HUES6 (cell line): ENCODE measurements around the gene PLEKHS1.
"Not testable (repeated sequence)": the region's sequence is repeated elsewhere in the genome, so short reads cannot be mapped to it uniquely, and the experiment has no call there.

ENCODE experiments used
- H3K27ac ChIP-seq: 2 replicates; pipeline ENCODE4 v1.7.0; 2013; ENCODE audit warnings: low read depth, mild to moderate bottlenecking, low read length, inconsistent platforms
- H3K27me3 ChIP-seq: 2 replicates; pipeline ENCODE4 v1.6.1; 2013; ENCODE audit warnings: low read length; ENCODE audit not compliant: control insufficient read depth, insufficient read depth
- H3K36me3 ChIP-seq: 2 replicates; pipeline ENCODE4 v1.6.1; 2013; ENCODE audit warnings: low read length; ENCODE audit not compliant: control insufficient read depth, insufficient read depth
- H3K4me1 ChIP-seq: 2 replicates; pipeline ENCODE4 v1.6.1; 2013; ENCODE audit warnings: low read length; ENCODE audit not compliant: control insufficient read depth, insufficient read depth
- H3K4me3 ChIP-seq: 2 replicates; pipeline ENCODE4 v1.5.1; 2013; ENCODE audit warnings: low read depth, low read length
- H3K9ac ChIP-seq: one replicate; pipeline ENCODE4 v1.6.1; 2013; ENCODE audit warnings: mild to moderate bottlenecking, low read length
- H3K9me3 ChIP-seq: 2 replicates; pipeline ENCODE4 v1.6.1; 2013; ENCODE audit warnings: low read depth, low read length; ENCODE audit not compliant: control insufficient read depth, insufficient read depth

Gene PLEKHS1

DNA sequence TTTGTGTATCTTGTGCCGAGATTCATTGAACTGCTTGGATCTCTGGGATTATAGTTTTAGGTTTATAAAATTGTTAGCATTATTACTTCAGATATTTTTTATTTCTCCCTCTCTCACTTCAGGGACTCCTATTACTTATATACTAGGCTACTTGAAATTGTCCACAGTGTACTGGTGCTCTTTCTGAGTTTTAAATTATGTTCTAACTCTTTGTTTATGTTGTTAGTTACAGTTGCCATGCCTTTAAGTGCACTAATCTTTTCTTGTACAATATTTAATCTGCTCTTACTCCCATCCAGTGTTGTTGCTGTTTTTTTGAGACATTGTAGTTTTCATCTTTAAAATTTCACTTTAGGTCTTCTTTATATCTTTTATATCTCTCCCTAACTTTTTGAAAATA, 13.1 kb downstream of the PLEKHS1 start:
- no peaks in the 10 kb centered on the region for H3K27me3 ChIP-seq
- peaks cover 6% of the 10 kb centered on the region for H3K9me3 ChIP-seq
- no peaks in the 10 kb centered on the region for H3K36me3 ChIP-seq
- no peak overlapping the region for H3K27ac ChIP-seq
- H3K4me1 ChIP-seq, result no peaks in the 10 kb centered on the region
- no peak overlapping the region for H3K9ac ChIP-seq
- no peak overlapping the region for H3K4me3 ChIP-seq

DNA sequence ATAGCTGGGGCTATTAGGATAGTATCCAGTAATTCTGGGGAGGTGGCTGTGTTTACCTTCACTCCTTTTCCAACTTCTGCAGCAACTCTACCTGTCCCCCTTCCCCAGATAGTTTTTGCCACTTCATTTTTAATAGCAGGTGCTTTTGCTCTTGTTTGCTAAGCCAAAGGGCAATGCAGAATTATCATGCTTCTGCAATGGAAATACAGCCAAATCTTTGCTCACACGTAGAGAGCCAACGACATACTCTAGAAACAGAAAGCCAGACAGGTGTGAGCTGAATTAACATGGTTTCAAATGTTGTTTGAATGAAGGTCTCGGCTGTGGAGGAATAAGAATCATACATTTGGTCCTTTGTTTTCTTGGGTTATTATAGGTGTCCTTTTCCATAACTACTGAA, 14.4 kb downstream of the PLEKHS1 start:
- peaks cover 6% of the 10 kb centered on the region for H3K9me3 ChIP-seq
- H3K4me3 ChIP-seq, result no peak overlapping the region
- no peaks in the 10 kb centered on the region for H3K4me1 ChIP-seq
- H3K27me3 ChIP-seq, result no peaks in the 10 kb centered on the region; the same call in 1 of the 2 replicates
- H3K9ac ChIP-seq, result no peak overlapping the region
- no peaks in the 10 kb centered on the region for H3K36me3 ChIP-seq
- H3K27ac ChIP-seq, result no peak overlapping the region

DNA sequence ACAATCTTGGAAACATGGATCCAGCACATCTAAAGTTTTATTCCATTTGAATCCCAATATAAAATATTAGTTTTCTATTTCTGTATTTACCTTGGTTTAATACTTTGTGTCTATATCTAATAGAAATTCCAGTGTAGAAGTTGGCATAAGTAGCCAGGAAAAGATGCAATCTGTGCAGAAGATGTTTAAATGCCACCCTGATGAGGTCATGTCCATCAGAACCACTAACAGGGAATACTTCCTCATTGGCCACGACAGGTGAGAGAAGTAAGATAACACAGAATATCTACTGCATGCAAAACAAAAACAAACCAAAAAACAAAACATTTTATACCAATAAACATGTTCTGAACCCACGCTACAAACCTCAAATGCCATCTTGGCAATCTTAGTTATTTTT, 15.7 kb downstream of the PLEKHS1 start:
- Histone ChIP-seq H3K9ac (no peak overlapping the region), H3K36me3 (no peaks in the 10 kb centered on the region), H3K27ac (no peak overlapping the region), H3K9me3 (peaks cover 6% of the 10 kb centered on the region), H3K27me3 (no peaks in the 10 kb centered on the region; the same call in 1 of the 2 replicates), H3K4me3 (no peak overlapping the region), H3K4me1 (no peaks in the 10 kb centered on the region)

DNA sequence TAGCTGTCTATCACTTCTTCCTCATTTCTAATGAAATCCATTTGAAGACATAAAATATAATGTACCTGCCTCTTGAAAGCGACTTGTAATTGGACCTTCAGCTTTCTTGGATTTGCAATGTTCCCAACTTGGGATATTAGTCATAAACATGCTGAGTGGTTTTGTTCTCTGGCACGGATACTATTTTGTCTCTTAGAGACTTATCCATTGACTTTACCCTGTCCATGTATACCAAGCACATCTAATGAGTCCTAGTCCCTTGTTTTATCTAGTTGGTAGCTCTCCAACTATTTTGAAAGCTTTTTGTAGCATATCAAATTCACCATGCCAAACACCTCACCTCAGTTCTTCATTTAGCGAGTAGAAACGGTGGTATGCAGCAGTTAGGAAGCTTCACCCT, 18.9 kb downstream of the PLEKHS1 start:
- no peaks in the 10 kb centered on the region for H3K9me3 ChIP-seq
- no peak overlapping the region for H3K9ac ChIP-seq
- no peaks in the 10 kb centered on the region for H3K4me1 ChIP-seq
- no peaks in the 10 kb centered on the region for H3K36me3 ChIP-seq
- H3K27me3 ChIP-seq, result no peaks in the 10 kb centered on the region; the same call in 1 of the 2 replicates
- H3K4me3 ChIP-seq, result no peak overlapping the region
- H3K27ac ChIP-seq, result no peak overlapping the region

DNA sequence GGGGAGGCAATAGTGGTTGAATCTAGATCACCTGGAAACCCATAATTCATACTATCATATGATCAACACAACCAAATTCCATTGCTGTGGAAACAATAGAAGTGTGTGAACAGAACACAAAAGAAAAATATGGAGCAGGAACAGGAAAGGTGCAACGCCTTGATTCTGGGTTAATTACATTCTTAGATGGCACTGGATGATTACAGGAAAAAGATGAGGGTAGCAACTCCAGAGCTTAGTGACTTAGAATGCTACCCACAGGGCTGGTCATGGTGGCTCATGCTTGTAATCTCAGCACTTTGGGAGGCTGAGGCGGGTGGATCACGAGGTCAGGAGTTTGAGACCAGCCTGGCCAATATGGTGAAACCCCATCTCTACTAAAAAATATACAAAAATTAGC, 19.6 kb downstream of the PLEKHS1 start:
- not testable (repeated sequence) for H3K9me3 ChIP-seq

DNA sequence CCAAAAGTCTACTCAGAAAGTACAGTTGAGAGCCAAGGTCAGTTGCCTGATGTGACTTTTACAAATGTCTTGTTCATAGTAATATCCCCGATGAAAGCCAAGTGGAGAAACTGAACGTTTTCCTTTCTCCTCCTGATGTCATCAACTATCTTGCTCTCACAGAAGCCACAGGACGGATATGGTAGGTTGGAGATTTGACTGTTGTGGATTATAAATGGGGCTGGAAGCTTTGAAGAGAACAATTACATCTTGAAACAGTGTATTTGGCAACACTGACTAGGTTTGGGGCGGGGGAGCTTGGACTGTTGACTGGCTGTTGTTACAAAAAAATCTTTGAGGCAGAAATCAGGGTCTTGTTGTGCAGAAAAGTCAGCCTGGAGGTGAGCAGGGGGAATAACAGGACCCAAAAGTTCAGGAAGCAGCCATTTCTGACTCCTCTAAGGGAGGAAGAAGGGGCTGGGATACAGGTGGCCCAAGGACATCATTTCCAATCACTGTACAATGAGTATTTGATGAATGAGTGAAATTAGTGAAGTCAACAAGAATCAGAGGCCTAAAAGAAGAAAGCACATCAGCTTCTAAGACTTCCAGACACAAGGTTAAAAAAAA, 24.3 kb downstream of the PLEKHS1 start:
- Histone ChIP-seq H3K4me3 (no peak overlapping the region), H3K36me3 (no peaks in the 10 kb centered on the region), H3K9me3 (no peaks in the 10 kb centered on the region)

More for the DNA sequence above, 19.6 kb downstream of the PLEKHS1 start:
- H3K4me3 ChIP-seq, H3K27me3 ChIP-seq, H3K4me1 ChIP-seq, H3K9ac ChIP-seq, H3K27ac ChIP-seq, H3K36me3 ChIP-seq: not testable (repeated sequence)

DNA sequence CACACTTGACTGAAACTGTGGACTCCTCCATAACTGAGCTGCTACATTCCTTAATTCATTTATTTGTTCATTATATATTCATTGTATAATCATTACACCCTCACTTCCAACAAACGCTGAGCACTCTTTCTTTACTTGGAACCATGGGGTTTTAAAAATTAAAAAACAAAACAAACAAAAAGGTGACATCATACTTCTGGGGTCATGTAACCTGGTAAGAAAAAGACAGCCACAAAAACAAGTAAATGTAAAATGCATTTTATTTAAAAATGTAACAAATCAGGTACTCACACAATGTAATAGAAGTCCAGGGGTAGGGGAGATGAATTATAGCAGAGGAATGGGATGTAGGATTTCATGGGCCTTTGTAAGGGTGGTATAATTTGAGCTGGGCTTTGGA, 25.1 kb downstream of the PLEKHS1 start:
- H3K36me3 ChIP-seq, result no peaks in the 10 kb centered on the region
- no peaks in the 10 kb centered on the region for H3K4me1 ChIP-seq
- no peaks in the 10 kb centered on the region for H3K9me3 ChIP-seq
- no peak overlapping the region for H3K4me3 ChIP-seq
- no peak overlapping the region for H3K9ac ChIP-seq
- no peaks in the 10 kb centered on the region for H3K27me3 ChIP-seq
- H3K27ac ChIP-seq, result no peak overlapping the region

More for the DNA sequence above, 24.3 kb downstream of the PLEKHS1 start:
- Histone ChIP-seq H3K9ac (no peak overlapping the region), H3K4me1 (no peaks in the 10 kb centered on the region), H3K27me3 (no peaks in the 10 kb centered on the region), H3K27ac (no peak overlapping the region)

DNA sequence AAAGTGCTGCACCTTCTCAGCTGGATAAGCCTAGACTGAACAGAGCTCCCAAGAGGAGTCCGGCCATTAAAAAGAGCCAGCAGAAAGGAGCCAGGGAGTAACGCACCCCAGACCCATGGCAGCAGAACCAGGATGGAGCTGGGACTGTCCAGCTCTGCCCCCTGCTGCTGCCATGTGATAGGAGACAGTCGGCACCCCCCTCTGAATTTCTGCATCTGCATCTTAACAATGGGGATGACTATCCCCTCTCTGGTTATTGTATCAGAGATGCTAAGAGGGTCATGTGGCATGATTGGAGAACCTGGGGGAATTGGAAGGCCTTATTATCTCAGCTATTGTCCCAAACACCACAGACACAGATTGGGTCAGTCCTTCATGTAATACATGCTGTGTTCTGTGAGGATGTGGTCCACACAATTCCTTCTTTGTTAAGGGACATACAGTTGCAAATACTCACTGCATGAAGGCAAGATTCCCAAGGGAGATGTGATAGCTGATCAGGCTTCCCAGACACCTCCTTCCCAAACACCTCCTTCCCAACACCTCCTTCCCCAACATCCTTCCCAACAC, 29.3 kb downstream of the PLEKHS1 start:
- no peaks in the 10 kb centered on the region for H3K27me3 ChIP-seq
- no peaks in the 10 kb centered on the region for H3K9me3 ChIP-seq
- no peaks in the 10 kb centered on the region for H3K4me1 ChIP-seq
- no peak overlapping the region for H3K27ac ChIP-seq
- no peak overlapping the region for H3K9ac ChIP-seq
- no peak overlapping the region for H3K4me3 ChIP-seq
- no peaks in the 10 kb centered on the region for H3K36me3 ChIP-seq

DNA sequence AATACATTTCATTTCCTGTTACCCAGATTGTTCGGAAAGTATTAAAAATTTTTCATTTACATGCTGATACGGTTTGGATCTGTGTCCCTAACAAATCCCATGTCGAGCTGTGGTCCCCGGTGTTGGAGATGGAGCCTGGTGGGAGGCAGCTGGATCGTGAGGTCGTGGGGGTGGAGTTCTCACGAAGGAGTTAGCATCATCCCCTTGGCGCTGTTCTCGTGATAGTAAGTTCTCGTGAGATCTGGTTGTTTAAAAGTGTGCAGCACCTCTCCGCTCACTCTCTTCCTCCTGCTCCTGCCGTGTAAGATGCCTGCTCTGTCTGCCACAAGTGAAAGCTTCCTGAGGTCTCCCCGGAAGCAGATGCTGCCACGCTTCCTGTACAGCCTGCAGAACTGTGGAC, 30.9 kb downstream of the PLEKHS1 start:
- H3K4me3 ChIP-seq, result no peak overlapping the region
- H3K9ac ChIP-seq, result no peak overlapping the region
- H3K4me1 ChIP-seq, result no peaks in the 10 kb centered on the region
- no peak overlapping the region for H3K27ac ChIP-seq
- no peaks in the 10 kb centered on the region for H3K36me3 ChIP-seq
- H3K27me3 ChIP-seq, result no peaks in the 10 kb centered on the region
- H3K9me3 ChIP-seq, result no peaks in the 10 kb centered on the region

DNA sequence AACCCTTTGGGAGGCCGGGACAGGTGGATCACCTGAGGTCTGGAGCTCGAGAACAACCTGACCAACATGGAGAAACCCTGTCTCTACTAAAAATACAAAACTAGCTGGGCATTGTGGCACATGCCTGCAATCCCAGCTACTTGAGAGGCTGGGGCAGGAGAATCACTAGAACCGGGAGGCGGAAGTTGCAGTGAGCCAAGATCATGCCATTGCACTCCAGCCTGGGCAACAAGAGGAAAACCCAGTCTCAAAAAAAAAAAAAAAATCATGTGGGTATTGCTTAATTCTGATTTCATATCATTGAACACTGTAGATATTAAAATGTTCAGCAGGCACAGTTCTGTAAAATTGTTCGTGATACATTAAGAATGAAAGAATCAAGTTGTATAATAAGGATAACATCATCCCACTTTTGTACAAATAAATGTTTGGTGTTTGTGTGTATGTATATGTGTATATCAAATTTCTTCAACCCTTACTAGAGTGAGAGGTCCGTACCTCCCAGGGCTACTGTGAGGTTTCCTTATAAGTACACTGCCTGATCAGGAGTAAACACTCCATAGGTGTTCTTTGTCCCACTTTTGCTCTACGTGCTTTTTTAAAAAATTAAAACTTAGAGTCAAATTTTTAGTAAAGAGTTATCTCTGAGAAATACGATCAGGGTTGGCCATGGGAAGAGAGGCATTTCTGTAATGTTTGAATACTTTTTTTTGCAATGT, 31.7 kb downstream of the PLEKHS1 start:
- H3K4me3 ChIP-seq, result no peak overlapping the region
- no peaks in the 10 kb centered on the region for H3K4me1 ChIP-seq
- no peaks in the 10 kb centered on the region for H3K27me3 ChIP-seq
- no peaks in the 10 kb centered on the region for H3K9me3 ChIP-seq
- no peak overlapping the region for H3K9ac ChIP-seq
- no peaks in the 10 kb centered on the region for H3K36me3 ChIP-seq
- no peak overlapping the region for H3K27ac ChIP-seq

DNA sequence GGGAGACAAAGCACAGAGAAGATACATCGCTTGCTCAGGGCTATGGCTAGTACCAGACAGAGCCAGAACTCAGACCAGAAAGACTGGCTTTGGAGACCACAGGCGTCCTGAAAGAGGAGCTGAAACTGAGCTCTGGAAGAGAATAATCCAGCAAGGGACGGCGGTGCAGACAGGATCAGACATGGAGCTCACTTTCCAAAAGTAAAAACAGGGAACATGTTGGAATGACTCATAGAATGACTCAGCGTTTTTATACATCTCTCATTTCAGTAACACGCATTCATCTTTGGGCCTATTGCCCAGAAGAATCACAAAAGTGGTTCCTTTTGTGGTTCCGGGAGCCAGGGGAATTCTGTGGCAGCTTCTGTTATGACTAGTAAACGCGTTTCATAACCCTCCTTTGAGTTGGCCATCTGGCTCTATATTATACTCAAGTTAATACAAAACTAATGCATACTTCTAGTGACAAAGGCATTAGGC, 37.2 kb downstream of the PLEKHS1 start:
- Histone ChIP-seq H3K36me3 (no peaks in the 10 kb centered on the region), H3K27me3 (no peaks in the 10 kb centered on the region), H3K9ac (no peak overlapping the region), H3K4me3 (no peak overlapping the region), H3K27ac (no peak overlapping the region), H3K4me1 (no peaks in the 10 kb centered on the region), H3K9me3 (no peaks in the 10 kb centered on the region)
